H9 (cell line): Measurements from ENCODE around the gene OR2F1. TPM values are rescaled to one million over a fixed set of nuclear protein-coding genes. Genes with fewer than 3 reads are reported as not detected.

Experiments
- DNase-seq: peaks from one replicate; pipeline ENCODE4 v3.0.0-alpha.2; 2017
- H2AFZ ChIP-seq: one replicate; pipeline ENCODE4 v1.6.1; 2013; ENCODE audit warnings: mild to moderate bottlenecking, low read length, control low read depth, moderate library complexity
- H2AK5ac ChIP-seq: 2 replicates; pipeline ENCODE4 v1.6.1; 2013; ENCODE audit warnings: low read length, control low read depth, mixed read lengths; ENCODE audit not compliant: insufficient read length
- H2BK120ac ChIP-seq: one replicate; pipeline ENCODE4 v1.6.1; 2013; ENCODE audit warnings: low read depth, mild to moderate bottlenecking, low read length, control low read depth, inconsistent platforms; ENCODE audit not compliant: poor library complexity, severe bottlenecking
- H2BK12ac ChIP-seq: 2 replicates; pipeline ENCODE4 v1.6.1; 2013; ENCODE audit warnings: low read length, control low read depth, mixed read lengths, low read depth; ENCODE audit not compliant: insufficient read length
- H2BK15ac ChIP-seq: 2 replicates; pipeline ENCODE4 v1.6.1; 2013; ENCODE audit warnings: low read depth, low read length, control low read depth
- H2BK20ac ChIP-seq: one replicate; pipeline ENCODE4 v1.6.1; 2013; ENCODE audit warnings: low read depth, mild to moderate bottlenecking, low read length, control low read depth, inconsistent platforms; ENCODE audit not compliant: poor library complexity, severe bottlenecking
- H2BK5ac ChIP-seq: 2 replicates; pipeline ENCODE4 v1.6.1; 2013; ENCODE audit warnings: low read length, control low read depth, mixed read lengths; ENCODE audit not compliant: insufficient read length
- H3K14ac ChIP-seq: 2 replicates; pipeline ENCODE4 v1.6.1; 2013; ENCODE audit warnings: low read length, control low read depth; ENCODE audit not compliant: insufficient read depth
- H3K18ac ChIP-seq: 2 replicates; pipeline ENCODE4 v1.6.1; 2013; ENCODE audit warnings: low read depth, mild to moderate bottlenecking, mixed read lengths, low read length, control low read depth; ENCODE audit not compliant: insufficient read length
- H3K23ac ChIP-seq: 2 replicates; pipeline ENCODE4 v1.6.1; 2013; ENCODE audit warnings: low read length, control low read depth, mixed read lengths, low read depth; ENCODE audit not compliant: insufficient read length
- H3K23me2 ChIP-seq: 2 replicates; pipeline ENCODE4 v1.6.1; 2013; ENCODE audit warnings: low read depth, mild to moderate bottlenecking, mixed read lengths, low read length, control low read depth; ENCODE audit not compliant: insufficient read length, poor library complexity, severe bottlenecking
- H3K27ac ChIP-seq: 2 replicates; pipeline ENCODE4 v1.5.1; 2013; ENCODE audit warnings: low read length, control low read depth, mixed read lengths, low read depth; ENCODE audit not compliant: insufficient read length
- H3K27me3 ChIP-seq: 2 replicates; pipeline ENCODE4 v1.6.1; 2013; ENCODE audit warnings: low read length, control low read depth, inconsistent platforms; ENCODE audit not compliant: insufficient read depth
- H3K4ac ChIP-seq: 2 replicates; pipeline ENCODE4 v1.6.1; 2013; ENCODE audit warnings: low read depth, mild to moderate bottlenecking, control low read depth, inconsistent platforms, low read length, moderate library complexity
- H3K4me1 ChIP-seq: 2 replicates; pipeline ENCODE4 v1.6.1; 2013; ENCODE audit warnings: low read length, control low read depth, inconsistent platforms; ENCODE audit not compliant: insufficient read depth
- H3K4me2 ChIP-seq: 2 replicates; pipeline ENCODE4 v1.6.1; 2013; ENCODE audit warnings: low read length, control low read depth, mixed read lengths; ENCODE audit not compliant: insufficient read length, insufficient read depth
- H3K56ac ChIP-seq: 2 replicates; pipeline ENCODE4 v1.6.1; 2013; ENCODE audit warnings: low read depth, mild to moderate bottlenecking, mixed read lengths, low read length, control low read depth; ENCODE audit not compliant: insufficient read length
- H3K79me1 ChIP-seq: 2 replicates; pipeline ENCODE4 v1.6.1; 2013; ENCODE audit warnings: low read depth, mild to moderate bottlenecking, moderate library complexity, low read length, control low read depth, inconsistent platforms; ENCODE audit not compliant: insufficient read depth, poor library complexity, severe bottlenecking
- H3K79me2 ChIP-seq: 2 replicates; pipeline ENCODE4 v1.6.1; 2013; ENCODE audit warnings: low read length, control low read depth, inconsistent platforms; ENCODE audit not compliant: insufficient read depth
- H3K9ac ChIP-seq: 2 replicates; pipeline ENCODE4 v1.6.1; 2013; ENCODE audit warnings: low read length, control low read depth, mixed read lengths; ENCODE audit not compliant: insufficient read length; ENCODE audit errors: extremely low read depth
- H3K9me3 ChIP-seq: one replicate; pipeline ENCODE4 v1.6.1; 2013; ENCODE audit warnings: low read depth, low read length, inconsistent platforms; ENCODE audit not compliant: control insufficient read depth
- H3T11ph ChIP-seq: one replicate; pipeline ENCODE4 v1.6.1; 2013; ENCODE audit warnings: mild to moderate bottlenecking, low read length, control low read depth, inconsistent platforms
- H4K20me1 ChIP-seq: one replicate; pipeline ENCODE4 v1.6.1; 2013; ENCODE audit not compliant: control insufficient read depth, insufficient read length, insufficient read depth
- H4K5ac ChIP-seq: 2 replicates; pipeline ENCODE4 v1.6.1; 2013; ENCODE audit warnings: low read depth, mild to moderate bottlenecking, mixed read lengths, low read length, control low read depth; ENCODE audit not compliant: insufficient read length
- H4K8ac ChIP-seq: replicated peaks from 2 replicates; pipeline ENCODE4 v1.6.1; 2013; ENCODE audit warnings: low read length, control low read depth, mixed read lengths, low read depth; ENCODE audit not compliant: insufficient read length
- H4K91ac ChIP-seq: 2 replicates; pipeline ENCODE4 v1.6.1; 2013; ENCODE audit warnings: low read depth, mild to moderate bottlenecking, moderate library complexity, mixed read lengths, low read length, control low read depth; ENCODE audit not compliant: insufficient read length
- H3K27ac Mint-ChIP-seq, 3 experiments: 2 replicates in 2 of 3; 3 replicates in 1 of 3; pipeline ENCODE4 v1.8.0; 2020 to 2021; ENCODE audit warnings: mixed read lengths in 3 of 3, mild to moderate bottlenecking in 1 of 3, moderate library complexity in 1 of 3
- H3K27me3 Mint-ChIP-seq: 2 replicates; pipeline ENCODE4 v1.8.0; 2021; ENCODE audit warnings: low read depth, mild to moderate bottlenecking, moderate library complexity, mixed read lengths
- H3K36me3 Mint-ChIP-seq, 3 experiments: 2 replicates in 2 of 3; 3 replicates in 1 of 3; pipeline ENCODE4 v1.8.0; 2020 to 2021; ENCODE audit warnings: low read depth in 3 of 3, mixed read lengths in 3 of 3; ENCODE audit not compliant: insufficient read depth in 1 of 3
- H3K4me1 Mint-ChIP-seq, 2 experiments: 2 replicates each; pipeline ENCODE4 v1.8.0; 2020; ENCODE audit warnings: mixed read lengths in 2 of 2
- H3K4me3 Mint-ChIP-seq, 2 experiments: 2 replicates in 1 of 2; 3 replicates in 1 of 2; pipeline ENCODE4 v1.8.0; 2020 to 2021; ENCODE audit warnings: mild to moderate bottlenecking in 2 of 2, mixed read lengths in 2 of 2, moderate library complexity in 1 of 2
- H3K9me3 Mint-ChIP-seq, 2 experiments: 2 replicates in 1 of 2; 3 replicates in 1 of 2; pipeline ENCODE4 v1.8.0; 2020; ENCODE audit warnings: mild to moderate bottlenecking in 2 of 2, mixed read lengths in 2 of 2, moderate library complexity in 1 of 2
- CTCF ChIP-seq: fragments of 200-600 bp; sonication (generic); conservative IDR thresholded peaks from 3 replicates; pipeline ENCODE4 v1.8.0; 2021; ENCODE audit warnings: antibody characterized with exemption, mild to moderate bottlenecking
- WGBS: extraction: QIAGEN DNeasy Blood & Tissue Kit; methylation state at CpG from one replicate; pipeline ENCODE4 v1.1.7; 2013; ENCODE audit warnings: missing lambda C conversion rate, low lambda C conversion rate, mixed read lengths; ENCODE audit not compliant: insufficient read length; ENCODE audit errors: extremely low coverage; 5-methylcytosine and 5-hydroxymethylcytosine counted together
- long read RNA-seq: library from polyadenylated mRNA; unstranded; transcript quantifications from one replicate; pipeline ENCODE4 v2.0.0, GENCODE V29; 2020
- total RNA-seq: library from RNA; stranded (reverse); gene quantifications from 2 replicates; pipeline ENCODE4 v1.2.1, GENCODE V29; 2021

Gene OR2F1
- total RNA-seq: not detected in 2 replicates
- long read RNA-seq: 0 reads

GRCh38 chr7:143954544-143954943 is at the start of gene OR2F1:
Gene OR2F1, plus strand, starts transcription at chr7:143954844. Its CDS starts 5,127 bp downstream, at chr7:143959971.
- Histone ChIP-seq H2AFZ (no peak within 1 kb of the TSS), H2BK120ac (no peak within 1 kb of the TSS), H3K14ac (no peak within 1 kb of the TSS), H2AK5ac (no peak within 1 kb of the TSS), H3K23me2 (no peaks in the 10 kb centered on the region), H3K27ac (no peak within 1 kb of the TSS), H2BK5ac (no peak within 1 kb of the TSS), H4K20me1 (no peaks in the 10 kb centered on the region), H3K4ac (no peak within 1 kb of the TSS), H2BK12ac (no peak within 1 kb of the TSS), H3T11ph (no peak within 1 kb of the TSS), H3K79me1 (no peaks in the 10 kb centered on the region), H3K9ac (no peak within 1 kb of the TSS), H3K79me2 (no peaks in the 10 kb centered on the region), H3K9me3 (no peaks in the 10 kb centered on the region), H4K91ac (no peak within 1 kb of the TSS), H3K4me1 (no peaks in the 10 kb centered on the region), H3K56ac (no peak within 1 kb of the TSS), H3K4me2 (no peak within 1 kb of the TSS), H3K18ac (no peak within 1 kb of the TSS), H3K23ac (no peak within 1 kb of the TSS), H4K5ac (no peak within 1 kb of the TSS), H2BK15ac (no peak within 1 kb of the TSS), H3K27me3 (no peaks in the 10 kb centered on the region), H4K8ac (no peak within 1 kb of the TSS), H2BK20ac (no peak within 1 kb of the TSS)
- no peak for DNase-seq
- H3K36me3 Mint-ChIP-seq: no peaks in the 10 kb centered on the region; a peak in 2 of 7 replicates
- no peak within 1 kb of the TSS for H3K4me3 Mint-ChIP-seq
- WGBS: 100% methylated on average over 2 of the region's 3 CpGs
- H3K27me3 Mint-ChIP-seq: no peaks in the 10 kb centered on the region; the same call in none of the 2 replicates
- no peak within 1 kb of the TSS; a peak in 1 of 7 replicates for H3K27ac Mint-ChIP-seq
- H3K9me3 Mint-ChIP-seq: peaks cover 0 to 2% of the 10 kb centered on the region in 2 experiments; a peak in 1 of 5 replicates
- TF ChIP-seq CTCF: no peak
- H3K4me1 Mint-ChIP-seq: peaks cover 14 to 16% of the 10 kb centered on the region in 2 experiments
